OCI-LY1 (cell line): ENCODE results near the gene HBG2.

Experiments used
- H2AFZ ChIP-seq: fragments of 200-600 bp; sonication (generic), shearing (Covaris generic); 2 replicates; pipeline ENCODE4 v1.6.0; 2014; ENCODE audit warnings: antibody characterized with exemption, mild to moderate bottlenecking, low read length
- H3F3A ChIP-seq: fragments of 200-600 bp; sonication (generic), shearing (Covaris generic); 2 replicates; pipeline ENCODE4 v1.6.0; 2014; ENCODE audit warnings: mild to moderate bottlenecking, antibody characterized with exemption, low read length, moderate library complexity; ENCODE audit not compliant: insufficient read depth
- H3K27ac ChIP-seq: fragments of 200-600 bp; sonication (generic); 2 replicates; pipeline ENCODE4 v1.5.1; 2014; ENCODE audit warnings: low read length, mixed run types, mild to moderate bottlenecking, low read depth; ENCODE audit not compliant: poor library complexity, severe bottlenecking
- H3K27me3 ChIP-seq: fragments of 200-600 bp; sonication (generic); 2 replicates; pipeline ENCODE4 v1.6.0; 2014; ENCODE audit warnings: antibody characterized with exemption, mild to moderate bottlenecking, low read length, moderate library complexity; ENCODE audit not compliant: insufficient read depth
- H3K36me3 ChIP-seq: fragments of 200-600 bp; sonication (generic); 2 replicates; pipeline ENCODE4 v1.6.1; 2014; ENCODE audit warnings: mild to moderate bottlenecking, antibody characterized with exemption, low read length, moderate library complexity, mixed read lengths; ENCODE audit not compliant: insufficient read depth
- H3K4me1 ChIP-seq: fragments of 200-600 bp; sonication (generic); 2 replicates; pipeline ENCODE4 v1.5.1; 2014; ENCODE audit warnings: mild to moderate bottlenecking, low read length, moderate library complexity; ENCODE audit not compliant: insufficient read depth, severe bottlenecking
- H3K4me2 ChIP-seq: fragments of 200-600 bp; sonication (generic), shearing (Covaris generic); 2 replicates; pipeline ENCODE4 v1.6.1; 2014; ENCODE audit warnings: low read length
- H3K4me3 ChIP-seq: fragments of 200-600 bp; sonication (generic); 2 replicates; pipeline ENCODE4 v1.5.1; 2014; ENCODE audit warnings: low read length, low read depth, mild to moderate bottlenecking, mixed read lengths; ENCODE audit not compliant: poor library complexity, severe bottlenecking
- H3K79me2 ChIP-seq: fragments of 200-600 bp; shearing (Covaris generic); 2 replicates; pipeline ENCODE4 v1.6.1; 2016; ENCODE audit warnings: mixed run types, low read length, mixed read lengths; ENCODE audit not compliant: insufficient read depth
- H3K9ac ChIP-seq: fragments of 200-600 bp; sonication (generic), shearing (Covaris generic); 2 replicates; pipeline ENCODE4 v1.6.1; 2014; ENCODE audit warnings: mild to moderate bottlenecking, low read length, mixed read lengths
- H3K9me2 ChIP-seq: fragments of 200-600 bp; sonication (generic), shearing (Covaris generic); 2 replicates; pipeline ENCODE4 v1.6.1; 2014; ENCODE audit warnings: low read depth, mild to moderate bottlenecking, low read length, mixed read lengths
- H3K9me3 ChIP-seq: fragments of 200-600 bp; shearing (Covaris generic); 2 replicates; pipeline ENCODE4 v1.6.1; 2014; ENCODE audit warnings: low read length, mixed read lengths
- H4K20me1 ChIP-seq: fragments of 200-600 bp; sonication (generic), shearing (Covaris generic); 2 replicates; pipeline ENCODE4 v1.6.0; 2016; ENCODE audit warnings: mild to moderate bottlenecking, low read length; ENCODE audit not compliant: insufficient read depth
- EZH2 ChIP-seq: fragments of 200-600 bp; sonication (generic), shearing (Covaris generic); IDR thresholded peaks from 2 replicates; pipeline ENCODE4 v1.8.0; 2017; ENCODE audit warnings: borderline replicate concordance, mixed run types, mild to moderate bottlenecking, antibody characterized with exemption, low read length, moderate library complexity, mixed read lengths
- TF ChIP-seq, protein P1 (sequence below): fragments of 200-600 bp; sonication (generic), shearing (Covaris generic); IDR thresholded peaks from 2 replicates; pipeline ENCODE4 v1.5.1; 2017; ENCODE audit warnings: mild to moderate bottlenecking, antibody characterized with exemption, low read length, moderate library complexity, mixed read lengths

The HBG2 gene

DNA sequence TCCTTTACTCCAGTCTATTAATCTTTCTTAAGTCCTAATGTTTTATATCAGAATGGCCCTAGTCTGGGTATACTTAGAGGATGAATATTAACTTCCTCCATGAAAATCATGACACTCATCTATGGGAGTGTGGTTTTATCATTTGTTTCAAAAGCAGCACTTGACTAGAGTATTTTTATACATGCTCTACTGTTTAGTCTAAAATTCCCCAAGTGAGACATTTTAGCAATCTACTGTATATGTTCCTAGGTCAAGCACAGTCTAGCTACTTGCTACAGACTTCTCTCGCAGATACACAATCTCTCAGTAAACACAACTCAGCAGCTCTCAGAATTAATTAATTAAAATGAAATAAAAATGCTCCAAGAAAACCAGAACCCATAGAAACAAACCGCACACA lies 24.8 kb downstream of the HBG2 start:
- Histone ChIP-seq H3K27ac (no peak overlapping the region), H3K9ac (no peak overlapping the region), H3K4me2 (no peak overlapping the region), H3K9me3 (no peaks in the 10 kb centered on the region), H3K36me3 (no peaks in the 10 kb centered on the region), H2AFZ (no peak overlapping the region), H3K4me1 (no peaks in the 10 kb centered on the region), H3K79me2 (no peaks in the 10 kb centered on the region), H3K9me2 (no peaks in the 10 kb centered on the region), H3F3A (no peaks in the 10 kb centered on the region), H3K27me3 (no peaks in the 10 kb centered on the region), H4K20me1 (no peaks in the 10 kb centered on the region), H3K4me3 (no peak overlapping the region)
- TF ChIP-seq, protein P1, sequence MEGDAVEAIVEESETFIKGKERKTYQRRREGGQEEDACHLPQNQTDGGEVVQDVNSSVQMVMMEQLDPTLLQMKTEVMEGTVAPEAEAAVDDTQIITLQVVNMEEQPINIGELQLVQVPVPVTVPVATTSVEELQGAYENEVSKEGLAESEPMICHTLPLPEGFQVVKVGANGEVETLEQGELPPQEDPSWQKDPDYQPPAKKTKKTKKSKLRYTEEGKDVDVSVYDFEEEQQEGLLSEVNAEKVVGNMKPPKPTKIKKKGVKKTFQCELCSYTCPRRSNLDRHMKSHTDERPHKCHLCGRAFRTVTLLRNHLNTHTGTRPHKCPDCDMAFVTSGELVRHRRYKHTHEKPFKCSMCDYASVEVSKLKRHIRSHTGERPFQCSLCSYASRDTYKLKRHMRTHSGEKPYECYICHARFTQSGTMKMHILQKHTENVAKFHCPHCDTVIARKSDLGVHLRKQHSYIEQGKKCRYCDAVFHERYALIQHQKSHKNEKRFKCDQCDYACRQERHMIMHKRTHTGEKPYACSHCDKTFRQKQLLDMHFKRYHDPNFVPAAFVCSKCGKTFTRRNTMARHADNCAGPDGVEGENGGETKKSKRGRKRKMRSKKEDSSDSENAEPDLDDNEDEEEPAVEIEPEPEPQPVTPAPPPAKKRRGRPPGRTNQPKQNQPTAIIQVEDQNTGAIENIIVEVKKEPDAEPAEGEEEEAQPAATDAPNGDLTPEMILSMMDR = no peak
- TF ChIP-seq EZH2 = no peak

DNA sequence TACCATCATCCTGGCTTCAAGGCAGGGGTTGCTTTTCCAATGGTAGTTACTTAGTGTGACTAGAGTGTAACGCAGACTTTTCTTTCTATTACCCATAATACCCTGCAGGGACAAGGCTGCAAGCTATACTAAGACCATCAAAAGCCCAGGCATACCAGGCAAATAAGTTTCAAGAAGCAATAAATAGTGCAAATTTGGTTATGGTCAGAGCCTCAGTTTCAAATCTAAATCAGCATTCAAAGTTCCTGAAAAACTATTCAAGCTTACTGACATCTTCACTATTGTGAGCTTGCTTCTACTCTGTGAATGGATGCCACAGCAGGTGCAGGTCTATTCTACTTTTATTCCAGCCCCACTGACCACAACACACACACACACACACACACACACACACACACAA lies 25.2 kb downstream of the HBG2 start:
- no peak overlapping the region for H2AFZ ChIP-seq
- no peaks in the 10 kb centered on the region for H3K4me1 ChIP-seq
- TF ChIP-seq EZH2 = no peak
- TF ChIP-seq, protein P1 = no peak
- H3K4me3 ChIP-seq = no peak overlapping the region
- no peaks in the 10 kb centered on the region for H3F3A ChIP-seq
- no peak overlapping the region for H3K4me2 ChIP-seq
- H3K9ac ChIP-seq = no peak overlapping the region
- H3K36me3 ChIP-seq = no peaks in the 10 kb centered on the region
- no peaks in the 10 kb centered on the region for H3K79me2 ChIP-seq
- H3K27ac ChIP-seq = no peak overlapping the region
- H3K9me3 ChIP-seq = no peaks in the 10 kb centered on the region
- no peaks in the 10 kb centered on the region for H4K20me1 ChIP-seq
- H3K9me2 ChIP-seq = no peaks in the 10 kb centered on the region
- no peaks in the 10 kb centered on the region for H3K27me3 ChIP-seq

DNA sequence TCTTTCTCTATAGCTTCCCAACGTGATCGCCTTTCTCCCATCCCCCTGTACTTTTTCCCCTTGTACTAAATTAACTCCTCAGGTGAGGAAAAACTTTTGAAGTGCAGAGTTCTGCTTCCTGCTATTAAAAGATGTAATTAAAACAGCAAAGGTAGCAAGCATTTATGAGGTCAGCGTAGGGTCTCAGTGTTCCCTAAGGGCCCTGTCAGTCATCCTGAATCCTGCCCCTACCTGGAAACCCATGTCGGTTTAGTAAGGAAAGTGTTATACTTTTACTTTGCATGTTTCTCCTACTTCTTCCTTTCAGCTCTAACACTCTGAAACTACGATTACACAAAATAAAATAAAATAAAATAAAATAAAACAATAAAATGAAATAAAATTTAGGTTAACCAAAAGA lies 26.5 kb downstream of the HBG2 start:
- Histone ChIP-seq H3K27ac (no peak overlapping the region), H3K4me3 (no peak overlapping the region), H3K9ac (no peak overlapping the region), H3K79me2 (no peaks in the 10 kb centered on the region), H3F3A (no peaks in the 10 kb centered on the region), H3K27me3 (no peaks in the 10 kb centered on the region), H3K4me1 (no peaks in the 10 kb centered on the region), H4K20me1 (no peaks in the 10 kb centered on the region), H2AFZ (no peak overlapping the region), H3K9me3 (no peaks in the 10 kb centered on the region), H3K36me3 (no peaks in the 10 kb centered on the region), H3K9me2 (no peaks in the 10 kb centered on the region), H3K4me2 (no peak overlapping the region)
- TF ChIP-seq, protein P1 = no peak
- TF ChIP-seq EZH2 = no peak
